Uterus (tissue), 4 donors: ENCODE data around the gene BPGM. TPM values are rescaled to one million over a fixed set of nuclear protein-coding genes. Genes with fewer than 3 reads are reported as not detected.

Experiments
- DNase-seq, 2 donors: peaks; one replicate each; pipeline ENCODE4 v3.0.0-alpha.2; 2019 to 2020
- H3K27ac ChIP-seq, 2 donors: fragments of 200-600 bp; sonication (generic); 1 replicate in 1 of 2; 2 replicates in 1 of 2; pipeline ENCODE4 v1.5.1; 2016 to 2018
- H3K27me3 ChIP-seq, 2 donors: fragments of 200-600 bp; sonication (generic); one replicate each; pipeline ENCODE4 v1.5.1; 2018 to 2019; ENCODE audit warnings: control low read depth in 1 of 2
- H3K36me3 ChIP-seq, 2 donors: fragments of 200-600 bp; sonication (generic); one replicate each; pipeline ENCODE4 v1.5.1; 2019; ENCODE audit warnings: control low read depth in 1 of 2
- H3K4me1 ChIP-seq, 2 donors: fragments of 200-600 bp; sonication (generic); one replicate each; pipeline ENCODE4 v1.5.1; 2018 to 2019; ENCODE audit warnings: control low read depth in 1 of 2
- H3K4me3 ChIP-seq, 2 donors: fragments of 200-600 bp; sonication (generic); 1 replicate in 1 of 2; 2 replicates in 1 of 2; pipeline ENCODE4 v1.5.1; 2018 to 2019; ENCODE audit warnings: mild to moderate bottlenecking in 1 of 2
- H3K9me3 ChIP-seq, 2 donors: fragments of 200-600 bp; sonication (generic); one replicate each; pipeline ENCODE4 v1.5.1; 2019; ENCODE audit warnings: control low read depth in 1 of 2
- POLR2A ChIP-seq, 2 donors: fragments of 450-650 bp; IDR thresholded peaks; one replicate each; pipeline ENCODE4 v1.6.1; 2016; ENCODE audit warnings: antibody characterized with exemption in 2 of 2, mild to moderate bottlenecking in 1 of 2, moderate library complexity in 1 of 2
- intact Hi-C: fragments of 100-400 bp; cut with DNase I; formaldehyde crosslinking; loops from one replicate; pipeline ENCODE4 v1.15.1; 2023; ENCODE audit warnings: low total_unique reads
- total RNA-seq, 4 donors: library from RNA; depleted of rRNA in 3 of 4; stranded (reverse); fragments of >200 nt in 3 of 4; gene quantifications; one replicate each; pipeline versions ENCODE4 v1.1.0 to v1.2.4, GENCODE V29; 2014 to 2023
- TF ChIP-seq, protein P1 (sequence below), 4 experiments: fragments of 200-600 bp in 2 of 4; fragments of 450-650 bp in 2 of 4; sonication (generic) in 2 of 4; IDR thresholded peaks; one replicate each; pipeline ENCODE4 v1.5.1; 2016 to 2019; ENCODE audit warnings: antibody characterized with exemption in 4 of 4, mild to moderate bottlenecking in 2 of 4, moderate library complexity in 1 of 4
- donor health status: DM: yes; HTN: yes; CAD: no.

The BPGM gene
- total RNA-seq, 4 donors from 2014 or later = 11.0 to 57.4 (median 15.0) TPM

DNA sequence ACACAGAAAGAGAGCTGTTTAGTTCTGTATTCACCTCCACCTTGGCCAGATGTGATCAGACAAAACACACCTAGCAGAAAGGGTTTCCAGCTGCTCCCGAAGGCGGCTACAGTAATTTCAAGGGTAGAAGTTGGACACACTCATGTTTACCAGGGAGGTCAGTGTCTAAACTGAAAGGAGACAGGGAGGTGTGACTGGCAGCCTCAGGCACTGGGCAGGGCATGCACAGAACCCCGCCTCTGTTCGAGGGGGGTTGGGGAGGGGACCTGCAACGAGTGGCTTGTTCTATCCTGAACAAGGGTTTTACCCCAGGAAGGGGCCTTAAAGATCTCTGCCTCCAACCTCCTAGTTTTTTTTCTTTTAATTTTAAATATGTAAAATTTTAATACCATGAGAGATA is 49.6 kb downstream of the BPGM start:
- Histone ChIP-seq H3K4me1 (peaks cover 0 to 4% of the 10 kb centered on the region in 2 donors), H3K4me3 (no peak overlapping the region), H3K9me3 (no peaks in the 10 kb centered on the region), H3K27ac (peak overlapping the region in 1 of 2 donors; percentile 89), H3K36me3 (no peaks in the 10 kb centered on the region), H3K27me3 (no peaks in the 10 kb centered on the region)
- no peak for DNase-seq
- TF ChIP-seq, protein P1, sequence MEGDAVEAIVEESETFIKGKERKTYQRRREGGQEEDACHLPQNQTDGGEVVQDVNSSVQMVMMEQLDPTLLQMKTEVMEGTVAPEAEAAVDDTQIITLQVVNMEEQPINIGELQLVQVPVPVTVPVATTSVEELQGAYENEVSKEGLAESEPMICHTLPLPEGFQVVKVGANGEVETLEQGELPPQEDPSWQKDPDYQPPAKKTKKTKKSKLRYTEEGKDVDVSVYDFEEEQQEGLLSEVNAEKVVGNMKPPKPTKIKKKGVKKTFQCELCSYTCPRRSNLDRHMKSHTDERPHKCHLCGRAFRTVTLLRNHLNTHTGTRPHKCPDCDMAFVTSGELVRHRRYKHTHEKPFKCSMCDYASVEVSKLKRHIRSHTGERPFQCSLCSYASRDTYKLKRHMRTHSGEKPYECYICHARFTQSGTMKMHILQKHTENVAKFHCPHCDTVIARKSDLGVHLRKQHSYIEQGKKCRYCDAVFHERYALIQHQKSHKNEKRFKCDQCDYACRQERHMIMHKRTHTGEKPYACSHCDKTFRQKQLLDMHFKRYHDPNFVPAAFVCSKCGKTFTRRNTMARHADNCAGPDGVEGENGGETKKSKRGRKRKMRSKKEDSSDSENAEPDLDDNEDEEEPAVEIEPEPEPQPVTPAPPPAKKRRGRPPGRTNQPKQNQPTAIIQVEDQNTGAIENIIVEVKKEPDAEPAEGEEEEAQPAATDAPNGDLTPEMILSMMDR (IDR thresholded peaks at IDR 0.05) = no peak
- no peak for TF ChIP-seq POLR2A (IDR thresholded peaks at IDR 0.05)
- intact Hi-C loops = no loop called here

- H3K27me3 ChIP-seq = no peaks in the 10 kb centered on the region
- intact Hi-C loops = no loop called here
- H3K27ac ChIP-seq = no peak overlapping the region
- TF ChIP-seq, protein P1 (IDR thresholded peaks at IDR 0.05) = no peak
- TF ChIP-seq POLR2A (IDR thresholded peaks at IDR 0.05) = no peak
- DNase-seq = no peak
- no peaks in the 10 kb centered on the region for H3K9me3 ChIP-seq
- H3K36me3 ChIP-seq = no peaks in the 10 kb centered on the region
- H3K4me3 ChIP-seq = no peak overlapping the region
- H3K4me1 ChIP-seq = peaks cover 0 to 4% of the 10 kb centered on the region in 2 donors
These were observed 50.7 kb downstream of the BPGM start for GRCh38 chr7:134697205-134697886.

DNA sequence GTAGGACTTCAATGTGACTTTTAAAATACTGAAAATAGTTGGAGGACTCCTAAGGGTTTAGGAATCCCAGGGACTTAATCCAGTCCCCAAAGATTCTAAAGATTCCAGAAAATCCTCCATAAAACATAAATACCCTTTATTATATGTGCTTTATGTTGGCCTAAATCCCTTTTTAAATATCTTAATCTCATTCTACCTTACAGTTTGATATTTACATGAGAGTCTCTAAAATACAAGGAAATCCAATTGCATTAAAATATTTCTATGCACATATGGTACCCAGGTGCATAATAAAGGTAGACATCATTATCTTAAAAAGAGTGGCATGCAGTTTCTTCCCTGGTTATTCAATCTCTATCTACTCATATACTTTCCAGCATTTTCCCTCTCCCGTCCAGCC is 51.8 kb downstream of the BPGM start:
- intact Hi-C loops = no loop called here
- H3K4me1 ChIP-seq = peaks cover 0 to 4% of the 10 kb centered on the region in 2 donors
- H3K9me3 ChIP-seq = no peaks in the 10 kb centered on the region
- no peak overlapping the region for H3K4me3 ChIP-seq
- DNase-seq = no peak
- TF ChIP-seq, protein P1 (IDR thresholded peaks at IDR 0.05) = no peak
- no peak for TF ChIP-seq POLR2A (IDR thresholded peaks at IDR 0.05)
- H3K36me3 ChIP-seq = no peaks in the 10 kb centered on the region
- H3K27ac ChIP-seq = no peak overlapping the region
- H3K27me3 ChIP-seq = no peaks in the 10 kb centered on the region

DNA sequence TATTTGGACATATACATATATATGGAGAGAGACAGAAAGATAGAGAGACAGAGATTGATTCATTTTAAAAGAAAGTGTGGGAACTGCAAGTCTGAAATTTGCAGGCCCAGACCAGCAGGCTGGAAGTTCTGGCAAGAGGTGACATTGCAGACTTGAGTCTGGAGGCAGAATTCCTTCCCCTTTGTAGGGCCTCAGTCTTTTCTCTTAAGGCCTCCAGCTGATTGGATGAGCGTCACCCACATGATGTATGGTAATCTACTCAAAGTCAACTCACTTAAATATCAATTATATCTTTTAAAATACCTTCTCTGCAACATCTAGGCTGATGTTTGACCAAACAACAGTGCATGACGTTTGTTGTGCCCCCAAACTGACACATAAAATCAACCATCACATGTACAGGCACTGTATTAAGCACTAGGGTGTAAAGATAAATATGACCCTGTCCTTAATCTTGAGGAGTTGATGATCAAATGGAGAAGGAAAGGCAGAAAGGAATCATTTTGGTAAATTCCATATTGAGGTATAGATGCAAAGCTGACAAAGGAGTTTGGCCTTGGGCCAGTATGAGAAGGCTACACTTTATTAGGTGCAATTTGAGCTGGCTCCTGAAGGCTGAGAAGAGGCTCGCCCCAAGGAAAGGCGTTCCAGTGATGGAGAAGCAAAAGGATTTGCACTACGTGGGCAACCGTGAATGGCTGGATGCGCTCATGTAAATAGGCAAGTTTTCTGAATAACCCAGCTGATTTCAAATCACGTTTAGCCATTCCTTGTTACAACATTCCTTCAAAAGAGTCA is 52.6 kb downstream of the BPGM start:
- TF ChIP-seq, protein P1 (IDR thresholded peaks at IDR 0.05) = no peak
- Histone ChIP-seq H3K4me1 (peaks cover 0 to 4% of the 10 kb centered on the region in 2 donors), H3K9me3 (no peaks in the 10 kb centered on the region), H3K27me3 (no peaks in the 10 kb centered on the region), H3K27ac (peak overlapping the region; percentile 2 to 28), H3K4me3 (no peak overlapping the region), H3K36me3 (no peaks in the 10 kb centered on the region)
- intact Hi-C loops = no loop called here
- DNase-seq = no peak

GRCh38 chr7:134699899-134700298 is 53.2 kb downstream of the BPGM start:
- peaks cover 0 to 4% of the 10 kb centered on the region in 2 donors for H3K4me1 ChIP-seq
- DNase-seq = no peak
- H3K9me3 ChIP-seq = no peaks in the 10 kb centered on the region
- TF ChIP-seq POLR2A (IDR thresholded peaks at IDR 0.05) = no peak
- TF ChIP-seq, protein P1 (IDR thresholded peaks at IDR 0.05) = no peak
- H3K36me3 ChIP-seq = no peaks in the 10 kb centered on the region
- H3K4me3 ChIP-seq = no peak overlapping the region
- peak overlapping the region; percentile 2 to 28 for H3K27ac ChIP-seq
- H3K27me3 ChIP-seq = no peaks in the 10 kb centered on the region
- intact Hi-C loops = no loop called here
